Uterus (tissue), 4 donors: ENCODE data around the gene MSH3. TPM values are rescaled to one million over a fixed set of nuclear protein-coding genes. Genes with fewer than 3 reads are reported as not detected.
"Not testable (repeated sequence)": the region's sequence is repeated elsewhere in the genome, so short reads cannot be mapped to it uniquely, and the experiment has no call there.

Experiments used
- DNase-seq, 2 donors: peaks; one replicate each; pipeline ENCODE4 v3.0.0-alpha.2; 2019 to 2020
- H3K27ac ChIP-seq, 2 donors: fragments of 200-600 bp; sonication (generic); 1 replicate in 1 of 2; 2 replicates in 1 of 2; pipeline ENCODE4 v1.5.1; 2016 to 2018
- H3K27me3 ChIP-seq, 2 donors: fragments of 200-600 bp; sonication (generic); one replicate each; pipeline ENCODE4 v1.5.1; 2018 to 2019; ENCODE audit warnings: control low read depth in 1 of 2
- H3K36me3 ChIP-seq, 2 donors: fragments of 200-600 bp; sonication (generic); one replicate each; pipeline ENCODE4 v1.5.1; 2019; ENCODE audit warnings: control low read depth in 1 of 2
- H3K4me1 ChIP-seq, 2 donors: fragments of 200-600 bp; sonication (generic); one replicate each; pipeline ENCODE4 v1.5.1; 2018 to 2019; ENCODE audit warnings: control low read depth in 1 of 2
- H3K4me3 ChIP-seq, 2 donors: fragments of 200-600 bp; sonication (generic); 1 replicate in 1 of 2; 2 replicates in 1 of 2; pipeline ENCODE4 v1.5.1; 2018 to 2019; ENCODE audit warnings: mild to moderate bottlenecking in 1 of 2
- H3K9me3 ChIP-seq, 2 donors: fragments of 200-600 bp; sonication (generic); one replicate each; pipeline ENCODE4 v1.5.1; 2019; ENCODE audit warnings: control low read depth in 1 of 2
- POLR2A ChIP-seq, 2 donors: fragments of 450-650 bp; IDR thresholded peaks; one replicate each; pipeline ENCODE4 v1.6.1; 2016; ENCODE audit warnings: antibody characterized with exemption in 2 of 2, mild to moderate bottlenecking in 1 of 2, moderate library complexity in 1 of 2
- intact Hi-C: fragments of 100-400 bp; cut with DNase I; formaldehyde crosslinking; loops from one replicate; pipeline ENCODE4 v1.15.1; 2023; ENCODE audit warnings: low total_unique reads
- total RNA-seq, 4 donors: library from RNA; depleted of rRNA in 3 of 4; stranded (reverse); fragments of >200 nt in 3 of 4; gene quantifications; one replicate each; pipeline versions ENCODE4 v1.1.0 to v1.2.4, GENCODE V29; 2014 to 2023
- TF ChIP-seq, protein P1 (sequence below), 4 experiments: fragments of 200-600 bp in 2 of 4; fragments of 450-650 bp in 2 of 4; sonication (generic) in 2 of 4; IDR thresholded peaks; one replicate each; pipeline ENCODE4 v1.5.1; 2016 to 2019; ENCODE audit warnings: antibody characterized with exemption in 4 of 4, mild to moderate bottlenecking in 2 of 4, moderate library complexity in 1 of 4
- donor health status: DM: yes; HTN: yes; CAD: no.

MSH3 gene
- total RNA-seq, 4 donors from 2014 or later: 6.4 to 34.3 (median 16.3) TPM

DNA sequence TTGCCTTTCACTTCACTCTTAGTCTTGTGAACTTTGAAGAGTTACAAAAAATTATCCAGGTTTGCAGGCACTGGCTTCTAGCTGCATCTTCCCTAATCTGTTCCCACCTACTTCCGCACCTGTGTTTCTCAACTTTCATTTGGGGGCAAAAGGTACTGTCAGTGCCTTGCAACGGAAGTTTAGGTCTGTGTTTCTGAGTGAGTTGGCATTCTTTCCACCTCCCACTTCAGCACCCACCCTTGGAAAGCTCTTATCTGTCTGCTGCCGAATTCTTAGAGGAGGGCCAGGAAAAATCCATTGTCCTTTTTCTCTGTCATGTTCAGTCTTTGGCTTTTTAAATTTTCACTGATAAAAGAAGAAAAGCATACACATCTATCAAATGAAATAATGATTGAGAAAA lies 216.0 kb downstream of the MSH3 start:
- no peaks in the 10 kb centered on the region for H3K4me1 ChIP-seq
- no peak for DNase-seq
- intact Hi-C loops: no loop called here
- H3K9me3 ChIP-seq: no peaks in the 10 kb centered on the region
- TF ChIP-seq, protein P1, sequence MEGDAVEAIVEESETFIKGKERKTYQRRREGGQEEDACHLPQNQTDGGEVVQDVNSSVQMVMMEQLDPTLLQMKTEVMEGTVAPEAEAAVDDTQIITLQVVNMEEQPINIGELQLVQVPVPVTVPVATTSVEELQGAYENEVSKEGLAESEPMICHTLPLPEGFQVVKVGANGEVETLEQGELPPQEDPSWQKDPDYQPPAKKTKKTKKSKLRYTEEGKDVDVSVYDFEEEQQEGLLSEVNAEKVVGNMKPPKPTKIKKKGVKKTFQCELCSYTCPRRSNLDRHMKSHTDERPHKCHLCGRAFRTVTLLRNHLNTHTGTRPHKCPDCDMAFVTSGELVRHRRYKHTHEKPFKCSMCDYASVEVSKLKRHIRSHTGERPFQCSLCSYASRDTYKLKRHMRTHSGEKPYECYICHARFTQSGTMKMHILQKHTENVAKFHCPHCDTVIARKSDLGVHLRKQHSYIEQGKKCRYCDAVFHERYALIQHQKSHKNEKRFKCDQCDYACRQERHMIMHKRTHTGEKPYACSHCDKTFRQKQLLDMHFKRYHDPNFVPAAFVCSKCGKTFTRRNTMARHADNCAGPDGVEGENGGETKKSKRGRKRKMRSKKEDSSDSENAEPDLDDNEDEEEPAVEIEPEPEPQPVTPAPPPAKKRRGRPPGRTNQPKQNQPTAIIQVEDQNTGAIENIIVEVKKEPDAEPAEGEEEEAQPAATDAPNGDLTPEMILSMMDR (IDR thresholded peaks at IDR 0.05): no peak
- H3K36me3 ChIP-seq: no peaks in the 10 kb centered on the region
- no peak overlapping the region for H3K4me3 ChIP-seq
- no peak overlapping the region for H3K27ac ChIP-seq
- H3K27me3 ChIP-seq: no peaks in the 10 kb centered on the region

DNA sequence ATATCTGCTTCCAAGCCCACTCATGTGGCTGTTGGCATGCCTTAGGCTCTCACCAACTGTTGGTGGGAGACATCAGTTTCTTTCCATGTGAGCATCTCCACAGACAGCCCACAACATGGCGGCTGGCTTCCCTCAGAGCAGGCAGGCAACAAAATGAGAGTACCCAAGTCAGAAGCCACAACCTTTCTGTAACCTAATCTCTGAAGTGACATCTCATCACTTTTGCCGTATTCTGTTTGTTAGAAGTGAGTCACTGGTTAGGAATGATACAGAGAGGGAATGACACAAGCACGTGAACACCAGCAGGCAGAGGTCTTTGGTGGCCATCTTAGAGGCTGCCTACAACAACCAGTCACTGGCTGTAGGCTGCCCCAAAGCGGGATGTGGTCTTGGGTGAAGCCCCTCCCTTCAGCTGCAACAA lies 217.1 kb downstream of the MSH3 start:
- intact Hi-C loops: no loop called here
- TF ChIP-seq, protein P1 (IDR thresholded peaks at IDR 0.05): no peak
- no peak for TF ChIP-seq POLR2A (IDR thresholded peaks at IDR 0.05)
- DNase-seq: no peak
- no peak overlapping the region for H3K4me3 ChIP-seq
- no peak overlapping the region for H3K27ac ChIP-seq
- no peaks in the 10 kb centered on the region for H3K4me1 ChIP-seq
- no peaks in the 10 kb centered on the region for H3K9me3 ChIP-seq
- no peaks in the 10 kb centered on the region for H3K27me3 ChIP-seq
- H3K36me3 ChIP-seq: no peaks in the 10 kb centered on the region

DNA sequence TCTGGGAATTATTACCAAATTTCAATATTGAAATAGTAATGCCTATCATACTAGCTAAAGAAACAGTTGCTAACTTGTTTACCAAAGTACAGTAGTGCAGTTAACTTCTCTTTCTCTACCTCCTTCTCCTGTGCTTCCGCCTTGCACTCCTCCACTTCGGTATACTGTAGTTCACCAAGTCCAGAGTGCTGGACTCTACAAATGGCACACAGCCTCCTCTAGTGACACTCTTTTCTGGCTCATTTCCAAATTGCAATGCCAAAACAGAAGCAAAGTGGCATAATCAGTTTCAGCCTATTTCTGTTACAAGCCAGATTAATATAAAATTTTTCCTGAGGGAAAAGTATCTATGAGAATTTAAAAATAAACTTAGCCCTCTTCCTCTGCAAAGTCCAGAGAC lies 219.7 kb downstream of the MSH3 start:
- Histone ChIP-seq H3K36me3 (no peaks in the 10 kb centered on the region), H3K9me3 (no peaks in the 10 kb centered on the region), H3K4me1 (no peaks in the 10 kb centered on the region), H3K4me3 (no peak overlapping the region), H3K27ac (no peak overlapping the region), H3K27me3 (no peaks in the 10 kb centered on the region)
- DNase-seq: no peak
- TF ChIP-seq, protein P1 (IDR thresholded peaks at IDR 0.05): no peak
- no peak for TF ChIP-seq POLR2A (IDR thresholded peaks at IDR 0.05)
- intact Hi-C loops: no loop called here

DNA sequence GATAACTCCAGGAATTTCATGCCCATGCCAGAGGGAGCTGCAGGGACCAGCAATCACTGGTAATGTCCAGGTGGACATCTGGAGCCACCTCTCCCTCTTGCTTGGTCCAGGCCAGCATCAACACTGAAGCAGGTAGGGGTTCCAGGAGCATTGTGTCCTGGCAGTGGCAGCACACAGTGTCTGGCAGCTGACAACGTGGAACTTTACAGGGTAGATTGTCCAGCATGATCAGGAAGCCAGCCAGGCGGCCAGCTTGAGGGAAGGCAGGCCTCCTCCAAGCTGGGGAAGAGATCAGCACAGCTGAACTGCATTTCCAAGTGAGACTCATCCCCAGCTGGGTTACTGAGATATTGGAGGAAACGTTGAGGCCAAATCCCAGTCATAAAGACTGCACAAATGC lies 223.1 kb downstream of the MSH3 start:
- intact Hi-C loops: no loop called here
- TF ChIP-seq POLR2A (IDR thresholded peaks at IDR 0.05): no peak
- TF ChIP-seq, protein P1 (IDR thresholded peaks at IDR 0.05): no peak
- DNase-seq: no peak
- Histone ChIP-seq H3K27ac (no peak overlapping the region), H3K36me3 (no peaks in the 10 kb centered on the region), H3K4me1 (no peaks in the 10 kb centered on the region), H3K9me3 (no peaks in the 10 kb centered on the region), H3K4me3 (no peak overlapping the region), H3K27me3 (no peaks in the 10 kb centered on the region)

DNA sequence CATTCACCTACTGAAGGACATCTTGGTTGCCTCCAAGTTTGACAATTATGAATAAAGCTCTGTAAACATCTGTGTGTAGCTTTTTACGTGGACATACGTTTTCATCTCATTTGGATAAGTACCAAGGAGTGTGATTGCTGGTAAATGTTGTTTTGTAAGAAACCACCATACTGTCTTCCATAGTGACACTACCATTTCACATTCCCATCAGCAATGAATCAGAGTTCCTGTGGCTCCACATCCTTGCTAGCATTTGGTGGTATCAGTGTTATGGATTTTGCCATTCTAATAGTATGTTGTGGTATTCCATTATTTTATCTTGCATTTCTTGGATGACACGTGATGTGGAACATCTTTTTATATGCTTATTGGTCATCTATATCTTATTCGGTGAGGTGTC lies 227.3 kb downstream of the MSH3 start:
- Histone ChIP-seq H3K27ac (no peak overlapping the region), H3K9me3 (no peaks in the 10 kb centered on the region), H3K4me3 (no peak overlapping the region), H3K36me3 (no peaks in the 10 kb centered on the region), H3K4me1 (no peaks in the 10 kb centered on the region), H3K27me3 (no peaks in the 10 kb centered on the region)
- no peak for DNase-seq
- intact Hi-C loops: no loop called here
- TF ChIP-seq POLR2A (IDR thresholded peaks at IDR 0.05): no peak
- TF ChIP-seq, protein P1 (IDR thresholded peaks at IDR 0.05): no peak

DNA sequence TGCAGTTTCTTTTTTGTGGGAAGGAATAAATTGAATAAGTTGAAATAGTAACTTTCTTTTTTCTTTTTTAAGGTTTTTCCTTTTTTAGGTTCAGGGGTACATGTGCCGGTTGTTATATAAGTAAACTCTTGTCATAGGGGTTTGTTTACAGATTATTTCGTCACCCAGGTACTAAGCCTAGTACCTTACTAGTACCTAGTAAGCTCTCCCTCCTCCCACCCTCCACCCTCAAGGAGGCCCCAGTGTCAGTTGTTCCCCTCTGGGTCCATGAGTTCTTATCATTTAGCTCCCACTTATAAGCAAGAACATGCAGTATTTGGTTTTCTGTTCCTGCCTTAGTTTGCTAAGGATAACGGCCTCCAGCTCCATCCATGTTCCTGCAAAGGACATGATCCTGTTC lies 228.9 kb downstream of the MSH3 start:
- intact Hi-C loops, H3K9me3 ChIP-seq, DNase-seq, H3K4me3 ChIP-seq, H3K27me3 ChIP-seq, H3K4me1 ChIP-seq, H3K27ac ChIP-seq, H3K36me3 ChIP-seq: not testable (repeated sequence)
